HG03097 (cell line): Measurements from ENCODE around the gene NRN1L.
"Not testable (repeated sequence)": the region's sequence is repeated elsewhere in the genome, so short reads cannot be mapped to it uniquely, and the experiment has no call there.

Source experiments
- ATAC-seq: cut with Tn5 transposase; IDR thresholded peaks from one replicate; pipeline ENCODE4 v1.9.1; 2021; ENCODE audit not compliant: unreplicated experiment, low FRiP score

Gene NRN1L

DNA sequence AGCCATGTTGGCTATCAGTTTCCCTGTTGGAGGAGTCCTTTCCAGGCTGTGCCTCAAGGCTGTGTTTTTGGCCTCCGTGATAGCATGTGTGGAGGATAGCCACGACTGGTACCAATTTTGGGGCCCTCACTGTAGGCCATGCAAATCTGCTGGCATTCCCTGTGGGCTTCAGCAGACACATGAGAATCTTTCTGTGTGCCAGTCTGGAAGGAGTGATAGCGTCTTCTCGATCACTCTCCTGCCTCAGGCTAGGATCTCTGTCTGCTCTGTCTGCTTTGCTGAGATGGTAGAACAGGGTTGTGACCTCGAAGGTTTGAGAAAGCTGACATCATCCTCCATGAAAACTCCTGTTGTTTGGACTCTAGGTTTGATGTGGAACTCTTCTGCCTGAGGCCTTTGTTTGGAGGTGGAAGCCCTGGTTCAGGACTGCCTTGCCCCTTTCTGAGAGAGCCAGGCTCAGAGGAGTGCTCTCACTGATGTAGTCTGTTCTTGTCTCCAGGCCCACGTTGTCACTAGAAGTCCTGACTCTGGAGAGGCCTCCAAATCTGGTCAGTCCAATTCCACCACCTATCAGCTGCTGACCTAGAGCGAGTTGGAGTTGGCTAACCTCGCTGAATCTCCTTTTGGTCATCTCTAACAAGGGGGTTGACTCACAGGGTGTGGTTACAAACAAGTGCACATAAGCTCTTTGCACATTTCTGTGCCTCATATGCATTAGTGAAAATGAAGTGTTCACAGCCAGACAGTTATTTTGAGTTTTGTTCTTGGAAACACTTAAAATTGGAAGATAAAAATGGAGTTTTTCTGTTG, 23.9 kb upstream of the NRN1L start:
- ATAC-seq: no peak

DNA sequence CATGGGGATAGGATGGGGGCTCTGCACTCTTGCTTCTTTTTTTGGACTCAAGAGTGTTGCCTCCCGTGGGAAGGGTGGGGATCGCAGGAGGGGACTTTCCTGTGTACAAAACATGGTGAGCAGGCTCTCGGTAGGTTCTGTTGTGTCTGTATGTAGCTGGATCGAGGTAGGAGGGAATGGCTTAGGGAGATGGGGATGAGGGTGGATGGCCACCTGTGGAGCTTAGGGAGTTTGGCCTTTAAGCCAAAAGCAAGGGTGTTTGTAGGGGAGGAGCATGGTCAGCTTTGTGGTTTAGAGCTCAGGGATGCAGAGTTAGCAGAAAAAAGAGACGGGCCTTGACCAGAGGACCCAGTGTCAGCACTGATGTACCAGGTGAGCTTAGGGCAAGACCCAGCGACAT, 22.8 kb upstream of the NRN1L start:
- ATAC-seq: no peak

DNA sequence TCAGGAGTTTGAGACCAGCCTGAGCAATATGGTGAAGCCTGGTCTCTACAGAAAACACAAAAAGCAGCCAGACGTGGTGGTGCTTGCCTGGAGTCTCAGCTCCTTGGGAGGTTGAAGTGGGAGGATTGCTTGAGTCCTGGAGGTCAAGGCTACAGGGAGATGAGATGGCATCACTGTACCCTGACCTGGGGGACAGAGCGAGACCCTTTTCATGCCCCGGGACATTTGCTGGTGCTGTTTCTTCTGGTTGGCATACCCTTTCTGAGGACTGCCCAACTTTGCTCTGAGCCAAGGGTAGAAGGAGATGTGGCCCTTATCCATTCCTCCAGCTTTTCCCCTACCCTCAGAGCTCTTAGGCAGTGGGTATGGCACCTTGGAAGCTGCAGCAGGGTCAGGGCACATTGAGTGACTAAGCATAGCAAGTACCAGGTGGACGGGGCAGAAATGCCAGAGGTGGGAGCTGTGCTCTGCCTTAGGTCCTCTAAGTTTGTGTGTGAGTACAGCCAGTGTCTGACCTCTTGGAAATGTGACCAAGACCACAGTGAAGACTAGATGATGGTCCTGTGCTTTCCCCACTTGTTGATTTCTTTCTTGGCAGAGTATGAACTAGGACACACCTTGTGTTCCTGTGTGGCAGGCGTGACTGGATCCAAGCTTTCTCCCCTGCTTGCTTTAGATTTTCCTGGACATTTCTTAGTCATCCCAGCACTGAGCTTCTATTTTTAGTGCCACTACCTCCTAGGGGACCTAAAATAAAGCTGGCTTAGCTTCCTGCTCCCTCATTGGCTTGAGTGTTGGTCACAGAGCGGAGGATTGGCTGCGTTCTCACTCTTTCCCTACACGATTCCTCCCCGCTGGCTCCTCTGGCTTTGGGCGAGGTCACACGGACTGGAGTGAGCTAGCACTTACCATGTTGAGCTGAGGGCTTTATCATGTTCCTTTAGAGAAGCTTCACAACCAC, 21.8 kb upstream of the NRN1L start:
- no peak for ATAC-seq

GRCh38 chr16:67864044-67864443, 20.6 kb upstream of the NRN1L start:
- ATAC-seq: not testable (repeated sequence)

- no peak for ATAC-seq
These were observed 20.1 kb upstream of the NRN1L start for GRCh38 chr16:67864594-67864993.

DNA sequence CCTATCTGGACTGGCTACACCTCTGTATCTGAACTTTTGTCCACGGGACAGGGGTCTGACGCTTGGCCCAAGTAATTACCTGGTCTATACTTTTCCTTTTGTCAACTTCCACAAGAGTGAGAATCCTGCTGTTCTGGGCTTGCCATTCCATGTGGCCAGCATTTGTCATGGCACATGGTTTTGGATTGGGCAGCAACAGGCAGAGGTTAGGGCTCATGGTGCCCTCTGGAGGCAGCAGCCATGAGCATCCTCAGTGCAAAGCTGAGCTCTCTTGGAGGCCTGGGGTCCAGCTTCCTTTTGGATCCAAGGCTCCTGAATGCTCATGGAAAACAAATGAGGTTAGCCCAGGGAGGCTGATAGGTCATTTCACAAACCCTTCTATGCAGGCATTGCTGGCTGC, 19.4 kb upstream of the NRN1L start:
- no peak for ATAC-seq

DNA sequence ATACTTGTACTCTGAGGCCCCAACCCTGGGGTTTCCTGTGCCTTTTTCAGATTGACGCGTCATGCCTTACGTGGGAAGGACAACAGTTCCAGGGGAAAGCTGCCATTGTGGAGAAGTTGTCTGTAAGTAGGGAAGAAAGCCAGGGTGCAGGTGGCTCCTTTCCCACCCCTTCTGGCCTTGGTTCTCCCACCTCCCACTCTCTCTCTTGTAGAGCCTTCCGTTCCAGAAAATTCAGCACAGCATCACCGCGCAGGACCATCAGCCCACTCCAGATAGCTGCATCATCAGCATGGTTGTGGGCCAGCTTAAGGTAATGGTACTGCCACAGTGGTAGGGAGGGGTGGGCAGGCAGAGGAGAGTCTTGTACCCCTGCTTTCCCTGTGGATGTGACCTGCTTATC, 16.4 kb upstream of the NRN1L start:
- ATAC-seq: no peak

DNA sequence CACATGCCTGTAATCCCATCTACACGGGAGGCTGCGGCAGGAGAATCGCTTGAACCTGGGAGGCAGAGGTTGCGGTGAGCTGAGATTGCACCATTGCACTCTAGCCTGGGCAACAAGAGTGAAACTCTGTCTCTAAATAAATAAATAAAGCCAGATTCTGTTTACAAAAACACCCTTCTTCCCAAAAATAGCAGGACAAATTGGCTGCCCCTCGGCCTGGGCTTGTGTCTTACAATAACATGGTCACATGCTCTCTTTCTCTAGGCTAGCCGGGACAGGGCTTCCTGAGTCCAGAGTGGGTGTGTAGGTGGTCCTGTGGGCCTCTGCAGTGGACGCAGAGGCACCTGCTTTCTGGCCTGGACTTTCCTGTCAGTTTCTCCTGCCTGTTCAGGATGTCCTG, 15.0 kb upstream of the NRN1L start:
- ATAC-seq: no peak

DNA sequence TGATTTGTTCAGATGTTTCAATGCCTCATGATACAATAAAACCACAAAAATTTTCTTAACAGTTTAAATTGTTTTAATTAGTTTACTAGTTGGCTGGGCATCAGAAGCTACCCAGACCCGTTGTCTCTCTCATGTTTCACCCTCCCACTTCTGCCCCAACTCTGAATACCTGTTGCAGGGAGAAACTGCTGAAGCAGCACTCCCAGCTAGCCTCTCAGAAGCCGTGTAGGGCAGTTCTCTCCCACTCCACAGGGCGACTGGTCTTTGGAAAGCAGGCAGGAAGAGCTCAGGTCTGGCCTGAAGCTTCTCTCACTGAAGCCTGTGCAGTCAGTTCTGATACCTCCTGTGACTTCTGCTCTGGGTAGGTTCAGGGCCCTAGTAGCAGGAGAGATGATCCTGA, 13.4 kb upstream of the NRN1L start:
- no peak for ATAC-seq

DNA sequence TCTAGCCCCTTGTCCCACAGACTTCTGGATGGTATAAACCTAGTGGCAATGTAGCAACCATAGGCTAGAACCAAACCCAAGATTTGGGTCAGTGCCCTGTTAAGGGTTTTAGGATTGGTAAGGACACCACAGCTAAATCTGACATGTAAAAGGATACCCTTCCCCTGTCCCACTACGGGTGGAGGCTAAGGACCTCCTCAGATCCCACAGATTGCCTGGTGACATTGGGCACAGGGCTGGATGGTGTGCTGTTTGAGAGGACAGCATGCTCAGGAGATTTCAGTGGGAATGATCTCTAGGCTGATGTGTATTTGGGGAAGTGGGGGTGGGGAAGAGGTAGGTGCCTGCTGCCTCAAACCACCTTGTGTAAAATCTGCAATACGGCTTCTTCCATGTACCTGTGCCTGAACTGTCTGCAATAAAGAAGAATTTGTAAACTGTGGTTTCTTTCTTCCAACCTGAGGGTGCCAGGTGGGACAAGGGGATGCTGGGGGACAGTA, 12.5 kb upstream of the NRN1L start:
- ATAC-seq: no peak

DNA sequence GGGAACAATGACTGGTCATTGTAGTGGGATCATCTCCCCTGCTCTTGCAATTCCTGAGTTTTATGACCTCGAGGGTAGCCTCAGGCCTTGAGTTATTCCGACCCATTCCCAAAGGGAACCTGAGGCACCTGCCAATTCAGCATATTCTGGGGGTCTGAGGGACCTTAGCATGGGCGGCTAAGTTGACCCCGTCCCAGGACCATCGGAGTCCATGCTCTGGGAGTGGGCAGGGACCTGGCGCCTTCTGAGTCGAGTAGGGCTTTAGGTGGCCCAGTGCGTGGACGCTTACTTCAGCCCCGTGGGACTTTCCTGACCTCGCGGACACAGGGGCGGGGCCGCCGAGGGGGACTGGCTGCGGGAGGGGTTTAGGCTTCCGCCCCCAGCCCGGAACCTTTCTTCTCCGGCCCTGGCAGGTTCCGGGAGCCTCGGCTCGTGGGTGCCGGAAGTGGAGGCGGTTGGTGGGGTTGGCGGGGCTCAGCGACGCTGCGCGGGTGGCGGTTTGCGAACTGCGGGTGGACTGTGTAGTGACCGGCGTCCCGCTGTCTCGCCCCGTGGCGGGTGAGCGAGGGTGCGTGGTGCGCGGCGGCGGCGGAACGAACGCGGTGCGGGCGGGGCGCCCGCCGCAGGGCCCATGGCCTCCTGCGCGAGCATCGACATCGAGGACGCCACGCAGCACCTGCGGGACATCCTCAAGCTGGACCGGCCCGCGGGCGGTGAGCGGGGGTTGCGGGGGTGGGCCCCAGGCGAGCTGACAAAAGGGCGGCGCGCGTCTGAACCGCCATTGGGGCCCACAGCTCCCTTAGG, 11.9 kb upstream of the NRN1L start, which contains the start of gene EDC4:
TSS of gene EDC4 (plus strand) at position 422 of the 804 bp plus-strand sequence. CDS start at position 632, 210 bp downstream.
- ATAC-seq: peak; percentile 64

DNA sequence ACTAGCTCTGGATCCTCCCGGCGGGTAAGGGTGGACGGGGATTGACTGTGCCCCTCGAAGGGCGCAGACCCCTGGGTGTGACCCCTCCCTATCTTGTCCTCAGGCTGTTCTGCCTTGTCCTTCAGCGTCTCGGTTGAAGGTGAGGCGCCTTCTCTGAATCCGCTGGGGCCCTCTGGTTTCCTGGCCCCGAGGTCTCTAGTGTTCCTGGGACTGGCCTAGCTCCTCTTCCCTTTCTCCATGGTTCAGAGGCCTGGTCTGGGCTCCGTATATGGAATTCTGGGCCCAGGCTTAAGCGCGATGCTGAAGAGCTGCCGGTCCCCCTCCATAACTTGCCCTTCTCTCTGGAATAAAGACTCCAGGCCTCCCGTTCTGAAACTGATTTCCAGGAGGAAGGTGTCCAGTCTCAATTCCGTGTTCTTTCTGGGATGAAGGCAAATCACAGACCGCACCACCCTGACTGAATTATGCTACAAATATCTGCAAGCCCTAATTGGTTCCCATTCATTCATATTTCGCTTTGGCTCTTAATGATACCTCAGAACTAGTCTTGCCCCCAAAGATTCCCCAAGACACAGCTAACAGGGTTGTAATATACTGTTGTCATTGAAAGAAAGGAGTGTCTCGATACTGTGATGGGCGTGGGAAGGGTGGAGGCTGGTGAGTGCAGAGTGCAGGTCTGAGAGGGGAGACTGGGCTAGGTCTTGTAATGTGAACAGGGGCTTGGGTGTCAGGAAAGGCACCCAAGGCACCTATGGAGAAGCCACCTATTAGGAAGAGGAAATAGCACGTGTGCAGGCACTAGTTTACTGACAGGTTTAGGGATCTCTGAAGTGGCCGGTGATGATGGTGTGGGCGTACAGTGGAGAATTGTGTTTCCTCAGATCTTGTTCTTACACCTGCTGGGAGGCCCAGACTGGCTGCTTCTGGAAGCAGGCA, 11.0 kb upstream of the NRN1L start:
- ATAC-seq: no peak

DNA sequence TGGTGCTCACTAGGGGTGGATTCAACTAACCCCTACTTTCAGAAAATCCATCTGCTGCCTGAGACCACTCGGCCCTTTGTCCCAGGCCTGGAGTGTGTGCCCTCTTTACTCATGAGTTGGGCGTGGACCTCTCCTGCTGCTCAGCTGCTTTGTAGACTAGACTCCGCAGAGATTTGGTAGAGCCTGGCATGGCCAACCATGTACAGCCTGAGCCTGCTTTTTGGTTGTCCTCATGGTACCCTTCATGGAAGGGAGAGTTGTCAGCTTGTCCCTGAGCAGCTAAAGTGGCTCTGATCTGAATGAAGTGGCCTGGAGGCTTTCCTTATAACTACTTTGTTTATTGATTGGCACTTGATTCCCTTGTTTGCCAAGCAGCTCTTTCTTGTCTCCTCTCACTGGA, 10.3 kb upstream of the NRN1L start:
- ATAC-seq: no peak

DNA sequence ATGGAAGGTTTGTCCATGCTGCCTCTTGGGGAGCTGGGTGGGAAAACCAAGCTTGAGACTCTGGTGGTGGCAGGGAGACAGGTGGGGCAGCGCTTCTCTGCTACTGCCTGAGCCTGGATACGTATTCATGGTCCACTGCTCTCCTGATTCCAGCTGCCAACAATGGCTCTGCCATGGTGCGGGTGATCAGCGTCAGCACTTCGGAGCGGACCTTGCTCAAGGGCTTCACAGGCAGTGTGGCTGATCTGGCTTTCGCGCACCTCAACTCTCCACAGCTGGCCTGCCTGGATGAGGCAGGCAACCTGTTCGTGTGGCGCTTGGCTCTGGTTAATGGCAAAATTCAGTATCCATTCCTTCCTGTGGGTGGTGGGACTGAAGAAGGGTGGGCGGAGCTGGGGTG, 7.6 kb upstream of the NRN1L start:
- no peak for ATAC-seq

DNA sequence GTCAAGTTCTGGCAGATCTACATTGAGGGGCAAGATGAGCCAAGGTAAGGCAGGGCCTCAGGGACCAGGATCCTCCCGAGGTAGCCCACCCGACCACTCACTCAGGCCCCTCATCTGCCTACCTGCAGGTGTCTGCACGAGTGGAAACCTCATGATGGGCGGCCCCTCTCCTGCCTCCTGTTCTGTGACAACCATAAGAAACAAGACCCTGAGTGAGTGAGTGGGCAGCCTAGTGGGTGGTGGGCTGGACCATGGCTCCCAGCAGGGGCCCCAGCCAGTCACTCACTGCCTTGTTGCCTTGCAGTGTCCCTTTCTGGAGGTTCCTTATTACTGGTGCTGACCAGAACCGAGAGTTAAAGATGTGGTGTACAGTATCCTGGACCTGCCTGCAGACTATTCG, 6.5 kb upstream of the NRN1L start:
- ATAC-seq: no peak

GRCh38 chr16:67878846-67879245, 5.8 kb upstream of the NRN1L start:
- no peak for ATAC-seq

DNA sequence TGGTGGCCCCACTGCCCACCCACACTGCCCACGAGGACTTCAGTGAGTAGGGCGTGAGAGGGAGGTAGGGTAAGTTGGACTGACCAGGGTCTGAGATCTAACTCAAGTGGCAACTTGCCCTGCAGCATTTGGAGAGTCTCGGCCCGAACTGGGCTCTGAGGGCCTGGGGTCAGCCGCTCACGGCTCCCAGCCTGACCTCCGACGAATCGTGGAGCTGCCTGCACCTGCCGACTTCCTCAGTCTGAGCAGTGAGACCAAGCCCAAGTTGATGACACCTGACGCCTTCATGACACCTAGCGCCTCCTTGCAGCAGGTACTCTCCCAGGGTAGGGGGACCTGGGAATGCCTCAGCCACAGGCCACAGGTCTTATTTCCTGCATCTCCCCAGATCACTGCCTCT, 5.2 kb upstream of the NRN1L start:
- ATAC-seq: no peak

GRCh38 chr16:67879936-67880335, 4.7 kb upstream of the NRN1L start:
- no peak for ATAC-seq

DNA sequence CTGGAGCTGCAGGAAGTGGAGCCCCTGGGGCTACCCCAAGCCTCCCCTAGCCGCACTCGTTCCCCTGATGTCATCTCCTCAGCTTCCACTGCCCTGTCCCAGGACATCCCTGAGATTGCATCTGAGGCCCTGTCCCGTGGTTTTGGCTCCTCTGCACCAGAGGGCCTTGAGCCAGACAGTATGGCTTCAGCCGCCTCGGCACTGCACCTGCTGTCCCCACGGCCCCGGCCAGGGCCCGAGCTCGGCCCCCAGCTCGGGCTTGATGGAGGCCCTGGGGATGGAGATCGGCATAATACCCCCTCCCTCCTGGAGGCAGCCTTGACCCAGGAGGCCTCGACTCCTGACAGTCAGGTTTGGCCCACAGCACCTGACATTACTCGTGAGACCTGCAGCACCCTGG, 4.1 kb upstream of the NRN1L start:
- ATAC-seq: no peak
